HEK293 (cell line): ENCODE measurements around the gene NOC2L.

Source experiments
- ZBTB10 ChIP-seq: fragments of 450-650 bp; formaldehyde crosslinking; IDR thresholded peaks from 2 replicates; pipeline ENCODE4 v1.5.1; 2016; ENCODE audit warnings: missing biosample characterization, missing genetic modification characterization
- ZNF548 ChIP-seq: fragments of 450-650 bp; formaldehyde crosslinking; IDR thresholded peaks from 2 replicates; pipeline ENCODE4 v1.5.1; 2016; ENCODE audit warnings: missing biosample characterization, missing genetic modification characterization
- TF ChIP-seq, protein P1 (sequence below): fragments of 450-650 bp; formaldehyde crosslinking; IDR thresholded peaks from 2 replicates; pipeline ENCODE4 v1.5.1; 2016; ENCODE audit warnings: missing biosample characterization, missing genetic modification characterization
- TF ChIP-seq, protein P2 (sequence below): fragments of 450-650 bp; formaldehyde crosslinking; IDR thresholded peaks from 2 replicates; pipeline ENCODE4 v1.5.1; 2016; ENCODE audit warnings: missing biosample characterization, missing genetic modification characterization

- TF ChIP-seq ZBTB10 (no peak), ZNF548 (tag by site-specific recombination) (no peak)
- TF ChIP-seq, protein P1, sequence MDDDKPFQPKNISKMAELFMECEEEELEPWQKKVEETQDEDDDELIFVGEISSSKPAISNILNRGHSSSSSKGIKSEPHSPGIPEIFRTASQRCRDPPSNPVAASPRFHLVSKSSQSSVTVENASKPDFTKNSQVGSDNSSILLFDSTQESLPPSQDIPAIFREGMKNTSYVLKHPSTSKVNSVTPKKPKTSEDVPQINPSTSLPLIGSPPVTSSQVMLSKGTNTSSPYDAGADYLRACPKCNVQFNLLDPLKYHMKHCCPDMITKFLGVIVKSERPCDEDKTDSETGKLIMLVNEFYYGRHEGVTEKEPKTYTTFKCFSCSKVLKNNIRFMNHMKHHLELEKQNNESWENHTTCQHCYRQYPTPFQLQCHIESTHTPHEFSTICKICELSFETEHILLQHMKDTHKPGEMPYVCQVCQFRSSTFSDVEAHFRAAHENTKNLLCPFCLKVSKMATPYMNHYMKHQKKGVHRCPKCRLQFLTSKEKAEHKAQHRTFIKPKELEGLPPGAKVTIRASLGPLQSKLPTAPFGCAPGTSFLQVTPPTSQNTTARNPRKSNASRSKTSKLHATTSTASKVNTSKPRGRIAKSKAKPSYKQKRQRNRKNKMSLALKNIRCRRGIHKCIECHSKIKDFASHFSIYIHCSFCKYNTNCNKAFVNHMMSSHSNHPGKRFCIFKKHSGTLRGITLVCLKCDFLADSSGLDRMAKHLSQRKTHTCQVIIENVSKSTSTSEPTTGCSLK (tag by site-specific recombination), result no peak
- TF ChIP-seq, protein P2, sequence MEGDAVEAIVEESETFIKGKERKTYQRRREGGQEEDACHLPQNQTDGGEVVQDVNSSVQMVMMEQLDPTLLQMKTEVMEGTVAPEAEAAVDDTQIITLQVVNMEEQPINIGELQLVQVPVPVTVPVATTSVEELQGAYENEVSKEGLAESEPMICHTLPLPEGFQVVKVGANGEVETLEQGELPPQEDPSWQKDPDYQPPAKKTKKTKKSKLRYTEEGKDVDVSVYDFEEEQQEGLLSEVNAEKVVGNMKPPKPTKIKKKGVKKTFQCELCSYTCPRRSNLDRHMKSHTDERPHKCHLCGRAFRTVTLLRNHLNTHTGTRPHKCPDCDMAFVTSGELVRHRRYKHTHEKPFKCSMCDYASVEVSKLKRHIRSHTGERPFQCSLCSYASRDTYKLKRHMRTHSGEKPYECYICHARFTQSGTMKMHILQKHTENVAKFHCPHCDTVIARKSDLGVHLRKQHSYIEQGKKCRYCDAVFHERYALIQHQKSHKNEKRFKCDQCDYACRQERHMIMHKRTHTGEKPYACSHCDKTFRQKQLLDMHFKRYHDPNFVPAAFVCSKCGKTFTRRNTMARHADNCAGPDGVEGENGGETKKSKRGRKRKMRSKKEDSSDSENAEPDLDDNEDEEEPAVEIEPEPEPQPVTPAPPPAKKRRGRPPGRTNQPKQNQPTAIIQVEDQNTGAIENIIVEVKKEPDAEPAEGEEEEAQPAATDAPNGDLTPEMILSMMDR (tag by site-specific recombination), result no peak
These were observed 46.9 kb downstream of the NOC2L start for GRCh38 chr1:911875-912739.
